Measurements from ENCODE around the gene PCLO. TPM values are rescaled to one million over a fixed set of nuclear protein-coding genes. Genes with fewer than 3 reads are reported as not detected.

PCLO gene
- total RNA-seq, 2 experiments from 2014 or later: not detected

DNA sequence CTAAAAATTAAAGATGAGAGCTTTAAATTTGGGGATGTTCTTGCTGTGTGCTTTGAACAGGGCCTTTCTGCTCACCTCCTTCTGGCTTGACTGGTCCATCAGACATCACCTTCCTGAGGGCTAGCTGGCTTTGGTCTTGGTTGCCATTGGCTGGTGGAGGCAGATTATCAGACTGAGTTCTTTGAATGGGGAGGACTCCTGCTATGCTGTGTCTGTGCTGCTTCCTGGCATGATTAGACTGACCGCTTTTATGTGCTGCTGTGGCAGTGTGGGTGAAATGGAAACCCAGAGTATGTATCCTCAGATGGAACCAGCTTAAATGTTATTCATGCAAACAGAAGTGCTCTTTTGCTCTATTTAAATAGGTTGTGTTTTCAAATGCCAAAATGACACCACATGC lies 341.6 kb downstream of the PCLO start:
- Mint-ChIP-seq H3K4me1 (ENCODE audit: low read depth) (no peaks in the 10 kb centered on the region), H3K36me3 (ENCODE audit: low read depth) (no peaks in the 10 kb centered on the region), H3K27me3 (ENCODE audit: low read depth) (no peaks in the 10 kb centered on the region), H3K27ac (no peak overlapping the region), H3K4me3 (no peak overlapping the region), H3K9me3 (no peaks in the 10 kb centered on the region)
- CTCF ChIA-PET: interaction anchor here (0.8 to 1.4 kb wide), 2 partner anchors 11 to 67 kb away, joined by 3 to 4 read pairs; no protein-coding TSS in a partner anchor
- intact Hi-C loops (cut with micrococcal nuclease): no loop called here
- no peak for DNase-seq

DNA sequence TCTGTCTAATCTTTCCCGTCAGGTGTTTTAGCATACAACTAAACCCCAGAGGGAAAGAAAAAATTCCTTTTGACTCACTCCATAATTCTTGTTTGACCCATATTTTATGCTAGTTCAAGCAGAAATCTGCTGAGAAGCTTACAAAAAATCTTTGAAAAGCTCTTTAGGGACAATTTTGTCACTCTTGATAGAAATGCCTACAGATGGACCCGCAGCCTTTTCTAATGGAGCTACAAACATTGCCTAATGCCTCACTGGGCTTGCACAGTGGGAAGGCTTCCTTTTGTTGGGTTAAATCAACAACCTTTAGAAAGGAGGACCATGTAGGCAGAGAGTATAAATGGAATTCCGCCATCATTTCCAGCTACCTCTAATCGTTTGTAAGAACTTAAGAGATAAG lies 344.5 kb downstream of the PCLO start:
- CTCF ChIA-PET: no interaction called here
- Mint-ChIP-seq H3K36me3 (ENCODE audit: low read depth) (no peaks in the 10 kb centered on the region), H3K4me3 (no peak overlapping the region), H3K27me3 (ENCODE audit: low read depth) (no peaks in the 10 kb centered on the region), H3K9me3 (no peaks in the 10 kb centered on the region), H3K27ac (no peak overlapping the region), H3K4me1 (ENCODE audit: low read depth) (no peaks in the 10 kb centered on the region)
- intact Hi-C loops (cut with micrococcal nuclease): no loop called here
- DNase-seq: no peak

DNA sequence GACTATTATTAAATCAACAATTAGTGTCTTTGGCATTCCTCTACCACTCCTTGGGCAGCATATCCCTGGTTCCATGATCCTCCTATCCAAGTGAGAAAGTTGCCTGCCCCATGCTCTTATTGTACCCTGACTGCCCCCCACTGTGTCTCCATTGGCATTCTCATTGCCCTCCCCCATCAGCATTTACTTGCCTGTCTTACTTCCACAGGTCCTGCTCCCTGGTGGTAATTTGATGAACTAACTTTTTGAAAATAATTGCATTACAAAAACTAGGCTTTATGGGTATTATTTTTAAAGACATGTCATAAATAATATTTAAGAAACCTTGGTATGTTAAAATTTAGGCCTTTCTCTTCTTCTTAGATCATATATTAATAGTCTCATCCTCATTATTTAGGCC lies 346.4 kb downstream of the PCLO start:
- Mint-ChIP-seq H3K27ac (no peak overlapping the region), H3K4me1 (ENCODE audit: low read depth) (no peaks in the 10 kb centered on the region), H3K9me3 (no peaks in the 10 kb centered on the region), H3K36me3 (ENCODE audit: low read depth) (no peaks in the 10 kb centered on the region), H3K4me3 (no peak overlapping the region), H3K27me3 (ENCODE audit: low read depth) (no peaks in the 10 kb centered on the region)
- intact Hi-C loops (cut with micrococcal nuclease): no loop called here
- DNase-seq: no peak
- CTCF ChIA-PET: no interaction called here

DNA sequence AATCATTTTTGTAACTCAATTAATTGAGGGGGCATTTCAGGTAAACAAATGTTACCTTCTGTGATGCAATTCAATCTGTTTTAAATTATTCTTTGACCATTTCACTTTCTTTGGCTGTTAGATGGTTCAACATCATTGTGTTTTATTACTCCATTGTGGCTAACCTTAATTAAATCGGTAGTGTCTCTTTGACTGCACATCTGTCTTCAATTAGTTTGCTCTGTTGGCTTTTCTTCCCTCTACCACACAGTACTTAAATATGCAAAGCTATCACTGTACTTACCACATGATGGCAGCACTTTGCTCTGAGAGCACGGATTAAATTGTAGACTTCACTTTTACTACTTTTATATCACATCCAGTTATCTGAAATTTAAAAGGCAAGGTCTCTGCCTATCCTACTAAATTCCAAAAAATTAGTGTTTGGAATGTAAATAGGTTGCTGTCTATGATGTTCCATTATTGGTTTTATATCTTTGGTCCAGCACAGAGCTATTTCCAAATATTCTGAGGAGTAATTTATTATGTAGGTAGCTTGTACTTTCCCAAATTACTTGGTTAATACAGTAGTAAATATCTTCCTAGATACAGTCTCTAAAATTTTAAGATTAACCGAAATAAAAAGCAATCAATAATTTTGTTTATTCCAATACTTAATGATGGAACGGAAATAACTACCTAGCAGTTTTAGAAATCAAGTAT lies 352.0 kb downstream of the PCLO start:
- intact Hi-C loops (cut with micrococcal nuclease): loop anchor here (1.0 to 2.0 kb wide), 2 partner anchors 460 to 846 kb away; no protein-coding TSS in a partner anchor
- Mint-ChIP-seq H3K36me3 (ENCODE audit: low read depth) (no peaks in the 10 kb centered on the region), H3K9me3 (no peaks in the 10 kb centered on the region), H3K27me3 (ENCODE audit: low read depth) (no peaks in the 10 kb centered on the region), H3K4me3 (no peak overlapping the region), H3K4me1 (ENCODE audit: low read depth) (no peaks in the 10 kb centered on the region), H3K27ac (no peak overlapping the region)
- peak; percentile 11 for DNase-seq
- CTCF ChIA-PET: interaction anchor here (0.7 to 1.3 kb wide), 2 partner anchors 11 to 352 kb away, joined by 3 to 4 read pairs; partner anchors contain the start of gene PCLO

DNA sequence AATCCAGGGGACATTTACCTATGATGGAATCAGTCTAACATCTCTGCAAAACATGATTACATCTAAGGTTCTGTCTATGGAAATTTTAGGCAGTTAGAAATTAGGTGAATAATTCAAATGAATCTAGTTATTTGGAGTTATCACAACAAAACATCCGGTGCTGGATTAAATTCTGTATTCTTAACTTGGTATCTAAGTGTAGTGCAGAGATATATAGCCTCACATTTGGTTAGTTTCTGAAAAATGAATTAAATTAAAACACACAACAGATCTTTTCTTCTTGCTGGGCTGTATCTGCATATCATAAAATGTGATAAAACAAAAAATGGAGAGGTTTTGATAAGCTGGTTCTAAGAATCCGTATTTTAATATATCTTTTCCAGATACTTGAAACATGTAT lies 354.1 kb downstream of the PCLO start:
- Mint-ChIP-seq H3K4me1 (ENCODE audit: low read depth) (no peaks in the 10 kb centered on the region), H3K9me3 (no peaks in the 10 kb centered on the region), H3K27me3 (ENCODE audit: low read depth) (no peaks in the 10 kb centered on the region), H3K4me3 (no peak overlapping the region), H3K36me3 (ENCODE audit: low read depth) (no peaks in the 10 kb centered on the region), H3K27ac (no peak overlapping the region)
- DNase-seq: no peak
- CTCF ChIA-PET: no interaction called here
- intact Hi-C loops (cut with micrococcal nuclease): no loop called here

DNA sequence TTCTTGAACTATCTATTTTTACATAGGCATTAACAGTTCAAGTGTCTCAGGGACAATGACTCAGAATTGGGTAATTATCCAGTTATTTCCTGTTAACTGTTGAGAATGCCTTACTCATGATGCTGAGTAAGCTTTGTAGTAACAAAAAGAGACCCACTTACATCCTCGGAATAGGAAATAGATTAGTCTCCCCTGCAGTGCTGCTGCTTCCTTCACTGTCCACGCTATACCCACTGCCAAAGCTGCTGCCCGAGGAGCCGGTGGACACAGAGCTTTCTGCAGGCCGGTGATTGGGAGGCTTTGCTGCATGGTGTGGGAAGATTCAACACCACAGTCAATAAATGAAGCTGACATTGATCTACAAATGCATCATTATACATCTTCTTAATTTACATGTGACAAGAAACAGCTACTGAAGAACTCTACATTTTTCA lies 357.1 kb downstream of the PCLO start:
- Mint-ChIP-seq H3K4me1 (ENCODE audit: low read depth) (no peaks in the 10 kb centered on the region), H3K36me3 (ENCODE audit: low read depth) (no peaks in the 10 kb centered on the region), H3K27ac (no peak overlapping the region), H3K9me3 (no peaks in the 10 kb centered on the region), H3K4me3 (no peak overlapping the region), H3K27me3 (ENCODE audit: low read depth) (no peaks in the 10 kb centered on the region)
- CTCF ChIA-PET: no interaction called here
- intact Hi-C loops (cut with micrococcal nuclease): no loop called here
- no peak for DNase-seq

DNA sequence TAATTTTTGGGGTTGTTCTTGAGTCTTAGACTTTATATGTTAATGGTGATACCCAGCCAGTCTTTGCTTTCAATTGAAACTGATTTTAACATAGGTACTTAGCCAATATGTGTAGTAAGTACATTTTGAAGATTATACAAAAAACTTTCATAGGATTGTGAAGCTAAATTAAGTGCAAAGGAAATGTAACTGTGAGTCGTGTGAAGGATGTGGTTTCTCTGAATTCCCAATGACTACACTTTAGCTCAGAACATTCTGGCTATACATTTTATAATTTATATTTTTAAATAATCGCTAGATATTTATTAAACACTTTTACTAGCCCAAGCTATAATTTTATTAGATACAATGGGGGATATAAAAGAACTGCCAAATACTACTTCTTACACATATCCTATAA lies 359.3 kb downstream of the PCLO start:
- H3K27me3 Mint-ChIP-seq (ENCODE audit: low read depth): no peaks in the 10 kb centered on the region
- intact Hi-C loops (cut with micrococcal nuclease): no loop called here

DNA sequence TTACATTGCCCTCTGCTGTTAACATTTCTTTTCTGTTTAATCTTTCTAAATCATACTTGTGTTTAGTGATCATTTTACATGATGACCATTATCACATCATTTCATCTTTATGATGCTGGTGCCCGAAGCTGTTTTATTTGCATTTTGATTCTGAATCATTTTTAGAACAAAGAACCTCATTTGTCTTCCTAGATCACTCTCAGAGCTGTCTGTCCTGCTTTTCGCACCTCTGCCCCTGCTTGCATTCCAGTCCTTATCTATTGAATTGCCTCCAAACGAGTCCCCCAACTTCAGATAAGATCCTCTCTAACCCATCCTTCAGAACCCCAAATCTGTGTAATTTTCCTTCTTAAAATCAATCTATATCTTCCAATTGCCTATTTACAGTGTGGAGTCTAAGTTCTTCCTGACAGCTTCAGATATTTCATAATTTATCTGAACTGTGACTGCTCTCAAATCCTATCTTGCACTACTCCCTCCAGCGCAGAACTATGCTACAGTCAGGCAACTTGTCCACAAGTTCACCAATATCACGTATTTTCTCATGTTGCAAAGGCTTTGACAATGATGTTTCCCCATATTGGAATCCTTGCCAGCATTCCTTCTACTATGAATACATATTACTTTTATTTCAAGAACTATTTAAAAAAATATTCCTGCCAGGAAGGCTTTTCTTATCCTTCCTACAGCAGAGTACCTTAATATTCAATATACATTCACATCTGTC lies 372.6 kb downstream of the PCLO start:
- DNase-seq: no peak
- no peak overlapping the region for H3K27ac Mint-ChIP-seq
- no peaks in the 10 kb centered on the region for H3K27me3 Mint-ChIP-seq (ENCODE audit: low read depth)
- H3K4me1 Mint-ChIP-seq (ENCODE audit: low read depth): no peaks in the 10 kb centered on the region
- H3K9me3 Mint-ChIP-seq: no peaks in the 10 kb centered on the region
- intact Hi-C loops (cut with micrococcal nuclease): no loop called here
- CTCF ChIA-PET: no interaction called here
- no peaks in the 10 kb centered on the region for H3K36me3 Mint-ChIP-seq (ENCODE audit: low read depth)
- H3K4me3 Mint-ChIP-seq: no peak overlapping the region

More for the DNA sequence above, 359.3 kb downstream of the PCLO start:
- Mint-ChIP-seq H3K36me3 (ENCODE audit: low read depth) (no peaks in the 10 kb centered on the region), H3K4me1 (ENCODE audit: low read depth) (no peaks in the 10 kb centered on the region), H3K9me3 (no peaks in the 10 kb centered on the region), H3K4me3 (no peak overlapping the region), H3K27ac (no peak overlapping the region)
- CTCF ChIA-PET: no interaction called here
- DNase-seq: no peak

DNA sequence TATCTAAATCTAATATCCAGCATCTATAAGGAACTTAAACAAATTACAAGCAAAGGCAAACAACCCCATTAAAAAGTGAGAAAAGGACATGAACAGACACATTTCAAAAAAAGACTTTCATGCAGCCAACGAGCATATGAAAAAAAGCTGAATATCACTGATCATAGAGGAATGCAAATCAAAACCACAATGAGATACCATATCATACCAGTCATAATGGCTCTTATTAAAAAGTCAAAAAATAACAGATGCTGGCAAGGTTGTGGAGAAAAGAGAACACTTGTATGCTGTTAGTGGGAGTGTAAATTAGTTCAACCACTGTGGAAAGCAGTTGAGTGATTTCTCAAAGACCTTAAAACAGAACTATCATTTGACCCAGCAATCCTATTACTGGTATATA lies 384.7 kb downstream of the PCLO start:
- H3K27ac Mint-ChIP-seq: no peak overlapping the region
- H3K27me3 Mint-ChIP-seq (ENCODE audit: low read depth): no peaks in the 10 kb centered on the region
- CTCF ChIA-PET: no interaction called here
- intact Hi-C loops (cut with micrococcal nuclease): no loop called here
- no peak for DNase-seq
- no peaks in the 10 kb centered on the region for H3K4me1 Mint-ChIP-seq (ENCODE audit: low read depth)
- peaks cover 6% of the 10 kb centered on the region for H3K9me3 Mint-ChIP-seq
- H3K4me3 Mint-ChIP-seq: no peak overlapping the region
- H3K36me3 Mint-ChIP-seq (ENCODE audit: low read depth): no peaks in the 10 kb centered on the region

DNA sequence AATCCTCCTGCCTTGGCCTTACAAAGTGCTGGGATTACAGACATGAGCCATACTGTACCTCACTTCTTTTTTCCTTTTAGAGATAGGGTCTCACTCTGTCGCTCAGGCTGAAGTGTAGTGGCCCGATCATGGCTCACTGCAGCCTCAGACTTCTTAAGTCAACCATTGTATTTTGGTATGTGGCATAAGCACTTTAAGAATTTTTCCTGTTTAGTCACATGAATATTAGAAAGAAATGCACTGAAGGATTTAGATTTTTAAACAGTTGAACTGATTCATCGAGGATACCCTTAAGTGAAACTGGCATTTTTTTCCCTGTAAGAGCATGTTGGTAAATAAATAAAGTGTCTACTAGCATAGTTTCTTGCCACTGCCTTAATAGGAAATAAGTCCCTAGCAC lies 399.8 kb downstream of the PCLO start:
- no peak for DNase-seq
- H3K4me1 Mint-ChIP-seq (ENCODE audit: low read depth): no peaks in the 10 kb centered on the region
- CTCF ChIA-PET: no interaction called here
- H3K9me3 Mint-ChIP-seq: no peaks in the 10 kb centered on the region
- no peak overlapping the region for H3K4me3 Mint-ChIP-seq
- intact Hi-C loops (cut with micrococcal nuclease): no loop called here
- H3K36me3 Mint-ChIP-seq (ENCODE audit: low read depth): no peaks in the 10 kb centered on the region
- H3K27me3 Mint-ChIP-seq (ENCODE audit: low read depth): no peaks in the 10 kb centered on the region
- H3K27ac Mint-ChIP-seq: no peak overlapping the region

DNA sequence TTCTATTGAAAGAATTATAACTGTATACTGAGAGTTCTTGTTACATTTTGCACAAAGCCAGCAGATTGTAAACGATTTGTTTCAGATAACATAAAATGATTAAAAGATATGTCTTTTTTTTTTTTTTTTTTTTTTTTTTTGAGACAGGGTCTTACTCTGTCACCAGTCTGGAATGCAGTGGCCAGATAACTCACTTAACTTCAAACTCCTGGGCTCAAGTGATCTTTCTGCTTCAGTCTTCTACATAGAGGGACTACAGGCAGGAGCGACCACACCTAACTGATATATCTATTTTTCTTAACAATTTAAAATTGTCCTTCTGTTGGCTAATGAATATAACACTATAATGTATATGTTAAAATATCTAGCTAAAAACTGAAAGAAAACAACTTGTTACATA lies 401.9 kb downstream of the PCLO start:
- intact Hi-C loops (cut with micrococcal nuclease): no loop called here
- no peaks in the 10 kb centered on the region for H3K4me1 Mint-ChIP-seq (ENCODE audit: low read depth)
- H3K27ac Mint-ChIP-seq: no peak overlapping the region
- DNase-seq: no peak
- no peaks in the 10 kb centered on the region for H3K36me3 Mint-ChIP-seq (ENCODE audit: low read depth)
- no peaks in the 10 kb centered on the region for H3K9me3 Mint-ChIP-seq
- CTCF ChIA-PET: no interaction called here
- no peaks in the 10 kb centered on the region for H3K27me3 Mint-ChIP-seq (ENCODE audit: low read depth)
- no peak overlapping the region for H3K4me3 Mint-ChIP-seq

DNA sequence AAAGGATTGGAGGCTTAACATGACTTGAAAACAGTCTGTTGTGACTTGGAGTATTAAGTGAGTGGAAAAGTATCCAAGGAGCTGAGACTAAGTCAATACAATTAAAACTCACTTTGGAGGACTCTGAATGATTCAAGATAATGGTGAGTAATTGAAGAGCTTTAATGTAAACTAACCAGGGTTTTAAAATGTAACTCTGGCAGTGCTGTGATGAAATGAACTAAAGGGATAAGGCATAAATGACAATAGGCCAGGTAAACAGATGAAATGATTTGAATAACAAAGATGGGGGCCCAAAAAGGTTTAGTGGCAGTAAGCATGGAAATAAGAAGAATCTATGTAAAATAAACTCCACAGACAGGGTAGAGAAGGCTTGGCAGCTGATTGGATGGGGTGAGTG lies 402.6 kb downstream of the PCLO start:
- H3K4me3 Mint-ChIP-seq: no peak overlapping the region
- no peak for DNase-seq
- no peaks in the 10 kb centered on the region for H3K36me3 Mint-ChIP-seq (ENCODE audit: low read depth)
- CTCF ChIA-PET: no interaction called here
- H3K27me3 Mint-ChIP-seq (ENCODE audit: low read depth): no peaks in the 10 kb centered on the region
- H3K9me3 Mint-ChIP-seq: no peaks in the 10 kb centered on the region
- H3K4me1 Mint-ChIP-seq (ENCODE audit: low read depth): no peaks in the 10 kb centered on the region
- no peak overlapping the region for H3K27ac Mint-ChIP-seq
- intact Hi-C loops (cut with micrococcal nuclease): no loop called here

Data from activated naive CD4-positive, alpha-beta T cell treated with anti-CD3 and anti-CD28 coated beads for 36 hours (primary cell).